ENCODE results near the gene ZNF391. TPM values are rescaled to one million over a fixed set of nuclear protein-coding genes. Genes with fewer than 3 reads are reported as not detected.
A peak's percentile ranks its signal among the peaks of the same experiment; 100 is the strongest.
"Not testable (repeated sequence)": the region's sequence is repeated elsewhere in the genome, so short reads cannot be mapped to it uniquely, and the experiment has no call there.

ZNF391 gene
- polyA plus RNA-seq (ENCODE audit: insufficient read length in 4 of 4) = 10 to 100 TPM; 10.1 to 14.7 (median 13.8) TPM

GRCh38 chr6:27388293-27389197, at the start of gene ZNF391:
Gene ZNF391, plus strand, starts transcription at chr6:27388759. Its CDS starts 11,612 bp downstream, at chr6:27400371.
- peak; percentile 68 to 80 (median 74) for DNase-seq (ENCODE audit: low read depth in 4 of 4, low spot score in 3 of 4)

- DNase-seq (ENCODE audit: low read depth in 4 of 4, low spot score in 3 of 4) = no peak
Measured at GRCh38 chr6:27352850-27353249, 35.7 kb upstream of the ZNF391 start.

- no peak for DNase-seq (ENCODE audit: low read depth in 4 of 4, low spot score in 3 of 4)
Measured at GRCh38 chr6:27358786-27359185, 29.8 kb upstream of the ZNF391 start.

- DNase-seq (ENCODE audit: low read depth in 4 of 4, low spot score in 3 of 4) = no peak
Measured at GRCh38 chr6:27359231-27359630, 29.3 kb upstream of the ZNF391 start.

- no peak for DNase-seq (ENCODE audit: low read depth in 4 of 4, low spot score in 3 of 4)
Measured at GRCh38 chr6:27368202-27368601, 20.4 kb upstream of the ZNF391 start.

- no peak for DNase-seq (ENCODE audit: low read depth in 4 of 4, low spot score in 3 of 4)
Measured at GRCh38 chr6:27370391-27370790, 18.2 kb upstream of the ZNF391 start.

GRCh38 chr6:27374824-27375612, 13.5 kb upstream of the ZNF391 start:
- peak; percentile 65 to 73 (median 68) for DNase-seq (ENCODE audit: low read depth in 4 of 4, low spot score in 3 of 4)

GRCh38 chr6:27375613-27376079, 12.9 kb upstream of the ZNF391 start:
- DNase-seq (ENCODE audit: low read depth in 4 of 4, low spot score in 3 of 4) = peak in 2 of 4 donors; percentile 3 to 7

GRCh38 chr6:27378406-27378805, 10.2 kb upstream of the ZNF391 start:
- not testable (repeated sequence) for DNase-seq (ENCODE audit: low read depth in 4 of 4, low spot score in 3 of 4)

- DNase-seq (ENCODE audit: low read depth in 4 of 4, low spot score in 3 of 4) = not testable (repeated sequence)
Measured at GRCh38 chr6:27381001-27381400, 7.6 kb upstream of the ZNF391 start.

GRCh38 chr6:27383011-27383410, 5.5 kb upstream of the ZNF391 start:
- no peak for DNase-seq (ENCODE audit: low read depth in 4 of 4, low spot score in 3 of 4)

- DNase-seq (ENCODE audit: low read depth in 4 of 4, low spot score in 3 of 4) = no peak
Measured at GRCh38 chr6:27383481-27383880, 5.1 kb upstream of the ZNF391 start.

GRCh38 chr6:27392623-27393022, 4.1 kb downstream of the ZNF391 start:
- DNase-seq (ENCODE audit: low read depth in 4 of 4, low spot score in 3 of 4) = no peak

GRCh38 chr6:27394073-27394472, 5.5 kb downstream of the ZNF391 start:
- no peak for DNase-seq (ENCODE audit: low read depth in 4 of 4, low spot score in 3 of 4)

GRCh38 chr6:27400877-27401642, 12.5 kb downstream of the ZNF391 start:
- no peak for DNase-seq (ENCODE audit: low read depth in 4 of 4, low spot score in 3 of 4)

- no peak for DNase-seq (ENCODE audit: low read depth in 4 of 4, low spot score in 3 of 4)
Measured at GRCh38 chr6:27406085-27406484, 17.5 kb downstream of the ZNF391 start.

- DNase-seq (ENCODE audit: low read depth in 4 of 4, low spot score in 3 of 4) = no peak
Measured at GRCh38 chr6:27407153-27407814, 18.7 kb downstream of the ZNF391 start.

- no peak for DNase-seq (ENCODE audit: low read depth in 4 of 4, low spot score in 3 of 4)
Measured at GRCh38 chr6:27414300-27414699, 25.7 kb downstream of the ZNF391 start.

GRCh38 chr6:27414996-27415395, 26.4 kb downstream of the ZNF391 start:
- DNase-seq (ENCODE audit: low read depth in 4 of 4, low spot score in 3 of 4) = no peak

- DNase-seq (ENCODE audit: low read depth in 4 of 4, low spot score in 3 of 4) = no peak
Measured at GRCh38 chr6:27415898-27416297, 27.3 kb downstream of the ZNF391 start.
